A549 (cell line): ENCODE results near the gene EHF. TPM values are rescaled to one million over a fixed set of nuclear protein-coding genes. Genes with fewer than 3 reads are reported as not detected.

ENCODE experiments used
- ATAC-seq, 2 experiments: fragments of 200-7000 bp in 1 of 2; fragments of >200 bp in 1 of 2; cut with Nextera tagmentation in 1 of 2; cut with Tn5 transposase in 1 of 2; 3 replicates each; pipeline versions ENCODE4 v1.8.0 to v1.9.1; 2018 to 2020; ENCODE audit warnings: mild to moderate bottlenecking in 1 of 2, moderate library complexity in 1 of 2
- CTCF ChIA-PET: fragments of 300-600 bp; sonication (Branson Sonifier 250); formaldehyde crosslinking; extraction: SDS; loops from one replicate; lab custom pipeline; 2021; ENCODE audit warnings: antibody characterized with exemption, inconsistent platforms; lab: Yijun Ruan, JAX
- POLR2A ChIA-PET: fragments of 350-600 bp; formaldehyde crosslinking; extraction: SDS; loops from one replicate; lab custom pipeline; 2021; ENCODE audit warnings: antibody characterized with exemption, inconsistent platforms; lab: Yijun Ruan, JAX
- DNase-seq, 2 experiments: peaks; one replicate each; pipeline versions ENCODE4 v3.0.0 to v3.0.0-alpha.2; 2011 to 2016; ENCODE audit warnings: low read depth in 1 of 2, low spot score in 1 of 2
- FAIRE-seq: peaks from 2 replicates; lab custom pipeline; 2011; peaks lifted over from hg19 to GRCh38; lab: Jason Lieb, UNC
- H3K27ac ChIP-seq, 2 experiments: fragments of >200 bp; sonication (Bioruptor Twin); formaldehyde crosslinking; 3 replicates each; pipeline ENCODE4 v1.5.1; 2016 to 2017
- H3K4me1 ChIP-seq: fragments of >200 bp; sonication (Bioruptor Twin); formaldehyde crosslinking; 3 replicates; pipeline ENCODE4 v1.6.1; 2016
- H3K4me2 ChIP-seq: fragments of >200 bp; sonication (Bioruptor Twin); formaldehyde crosslinking; 3 replicates; pipeline ENCODE4 v1.6.1; 2016
- H3K4me3 ChIP-seq: fragments of >200 bp; sonication (Bioruptor Twin); formaldehyde crosslinking; 3 replicates; pipeline ENCODE4 v1.5.1; 2016
- H3K9me3 ChIP-seq: fragments of >200 bp; sonication (Bioruptor Twin); formaldehyde crosslinking; 3 replicates; pipeline ENCODE4 v1.6.1; 2016
- BHLHE40 ChIP-seq: IDR thresholded peaks from 2 replicates; pipeline ENCODE4 v1.6.1; 2012; ENCODE audit warnings: low read depth, low read length, inconsistent platforms
- CHD2 ChIP-seq: fragments of 150-350 bp; IDR thresholded peaks from 2 replicates; pipeline ENCODE4 v1.6.1; 2014; ENCODE audit warnings: low read length; ENCODE audit not compliant: partially characterized antibody
- CHD4 ChIP-seq: fragments of 200-600 bp; sonication (generic); IDR thresholded peaks from 2 replicates; pipeline ENCODE4 v1.6.1; 2016; ENCODE audit warnings: antibody characterized with exemption, mild to moderate bottlenecking, borderline replicate concordance
- EP300 ChIP-seq, 2 experiments: fragments of >200 bp; sonication (Bioruptor Twin); formaldehyde crosslinking; IDR thresholded peaks; 2 replicates in 1 of 2; 3 replicates in 1 of 2; pipeline ENCODE4 v1.6.1; 2016 to 2017
- FOSL2 ChIP-seq, 2 experiments: fragments of 450-650 bp in 1 of 2; fragments of >200 bp in 1 of 2; sonication (Bioruptor Twin) in 1 of 2; formaldehyde crosslinking; IDR thresholded peaks; 2 replicates each; pipeline versions ENCODE4 v1.5.0 to v1.6.1; 2016 to 2020; ENCODE audit warnings: mild to moderate bottlenecking in 1 of 2, moderate library complexity in 1 of 2
- GATA3 ChIP-seq: IDR thresholded peaks from 2 replicates; pipeline ENCODE4 v1.6.1; 2012; ENCODE audit warnings: borderline replicate concordance
- HDAC2 ChIP-seq: fragments of 200-600 bp; sonication (generic); IDR thresholded peaks from 2 replicates; pipeline ENCODE4 v1.6.1; 2016
- HOXA7 ChIP-seq: fragments of 250-450 bp; sonication (Bioruptor Pico); IDR thresholded peaks from 2 replicates; pipeline ENCODE4 v1.5.0; 2020; ENCODE audit warnings: mild to moderate bottlenecking, moderate library complexity
- HOXB13 ChIP-seq: fragments of 250-450 bp; sonication (Bioruptor Pico); IDR thresholded peaks from 2 replicates; pipeline ENCODE4 v1.5.0; 2020; ENCODE audit warnings: low read depth, mild to moderate bottlenecking, moderate library complexity
- HOXB5 ChIP-seq: fragments of 250-450 bp; sonication (Bioruptor Pico); IDR thresholded peaks from 2 replicates; pipeline ENCODE4 v1.5.0; 2020; ENCODE audit warnings: mild to moderate bottlenecking, moderate library complexity
- JUN ChIP-seq, 2 experiments: fragments of >200 bp; sonication (Bioruptor Twin); formaldehyde crosslinking; IDR thresholded peaks; 2 replicates in 1 of 2; 3 replicates in 1 of 2; pipeline ENCODE4 v1.6.1; 2016 to 2017
- JUNB ChIP-seq: fragments of >200 bp; sonication (Bioruptor Twin); formaldehyde crosslinking; IDR thresholded peaks from 2 replicates; pipeline ENCODE4 v1.6.1; 2016
- KDM1A ChIP-seq: fragments of 200-600 bp; sonication (generic); IDR thresholded peaks from 2 replicates; pipeline ENCODE4 v1.6.1; 2016; ENCODE audit warnings: low read depth, mild to moderate bottlenecking
- MAFK ChIP-seq: fragments of 450-650 bp; IDR thresholded peaks from 2 replicates; pipeline ENCODE4 v1.6.1; 2014; ENCODE audit not compliant: partially characterized antibody
- MAZ ChIP-seq: fragments of 150-350 bp; IDR thresholded peaks from 2 replicates; pipeline ENCODE4 v1.6.1; 2014; ENCODE audit warnings: antibody characterized with exemption, low read depth, low read length, borderline replicate concordance
- MYC ChIP-seq: IDR thresholded peaks from 2 replicates; pipeline ENCODE4 v1.6.1; 2012; ENCODE audit warnings: mild to moderate bottlenecking, inconsistent platforms, low read length, improper control_type of control experiment, borderline replicate concordance
- NFE2L2 ChIP-seq: fragments of 150-350 bp; conservative IDR thresholded peaks from 2 replicates; pipeline ENCODE4 v1.6.1; 2014; ENCODE audit warnings: low read length
- NPAS2 ChIP-seq: fragments of 250-450 bp; sonication (Bioruptor Pico); IDR thresholded peaks from 2 replicates; pipeline ENCODE4 v1.8.0; 2022; ENCODE audit warnings: mild to moderate bottlenecking, moderate library complexity, borderline replicate concordance
- NR3C1 ChIP-seq: fragments of >200 bp; sonication (Bioruptor Twin); formaldehyde crosslinking; IDR thresholded peaks from 3 replicates; pipeline ENCODE4 v1.6.1; 2017
- RAD21 ChIP-seq, 2 experiments: fragments of >200 bp in 1 of 2; sonication (Bioruptor Twin) in 1 of 2; formaldehyde crosslinking in 1 of 2; IDR thresholded peaks in 1 of 2; conservative IDR thresholded peaks in 1 of 2; 2 replicates in 1 of 2; 3 replicates in 1 of 2; pipeline ENCODE4 v1.6.1; 2012 to 2018; ENCODE audit warnings: inconsistent platforms in 1 of 2
- ZC3H11A ChIP-seq: fragments of 450-650 bp; IDR thresholded peaks from 2 replicates; pipeline ENCODE4 v1.6.1; 2014; ENCODE audit warnings: antibody characterized with exemption, mild to moderate bottlenecking
- ZFP36 ChIP-seq: fragments of 450-650 bp; IDR thresholded peaks from 2 replicates; pipeline ENCODE4 v1.6.1; 2014; ENCODE audit warnings: borderline replicate concordance; ENCODE audit not compliant: partially characterized antibody
- WGBS: methylation state at CpG from one replicate; pipeline ENCODE4 v1.1.6; 2017; ENCODE audit errors: missing lambda C conversion rate; 5-methylcytosine and 5-hydroxymethylcytosine counted together
- polyA plus RNA-seq, 4 experiments: library from polyadenylated mRNA; depleted of rRNA in 3 of 4; stranded (reverse); fragments of >200 nt; fragmentation: RNase III in 1 of 4; extraction: RNeasy Plus Mini Kit Qiagen cat#74134 plus additional on column Dnase treatment in 1 of 4; gene quantifications; 2 replicates in 3 of 4; 3 replicates in 1 of 4; pipeline ENCODE4 v1.2.3, GENCODE V29; 2011 to 2017
- TF ChIP-seq, protein P1 (sequence below): fragments of >200 bp; sonication (Bioruptor Twin); formaldehyde crosslinking; IDR thresholded peaks from 2 replicates; pipeline ENCODE4 v1.6.1; 2016
- TF ChIP-seq, protein P2 (sequence below): fragments of 450-650 bp; IDR thresholded peaks from 2 replicates; pipeline ENCODE4 v1.6.1; 2014; ENCODE audit warnings: antibody characterized with exemption
- TF ChIP-seq, protein P3 (sequence below): fragments of >200 bp; sonication (Bioruptor Twin); formaldehyde crosslinking; IDR thresholded peaks from 3 replicates; pipeline ENCODE4 v1.6.1; 2016
- TF ChIP-seq, protein P4 (sequence below): IDR thresholded peaks from 2 replicates; pipeline ENCODE4 v1.6.1; 2012

EHF gene
- polyA plus RNA-seq, 2 of the 4 experiments (the other 2 are of a cell fraction) = 5.4 to 7.8 TPM

DNA sequence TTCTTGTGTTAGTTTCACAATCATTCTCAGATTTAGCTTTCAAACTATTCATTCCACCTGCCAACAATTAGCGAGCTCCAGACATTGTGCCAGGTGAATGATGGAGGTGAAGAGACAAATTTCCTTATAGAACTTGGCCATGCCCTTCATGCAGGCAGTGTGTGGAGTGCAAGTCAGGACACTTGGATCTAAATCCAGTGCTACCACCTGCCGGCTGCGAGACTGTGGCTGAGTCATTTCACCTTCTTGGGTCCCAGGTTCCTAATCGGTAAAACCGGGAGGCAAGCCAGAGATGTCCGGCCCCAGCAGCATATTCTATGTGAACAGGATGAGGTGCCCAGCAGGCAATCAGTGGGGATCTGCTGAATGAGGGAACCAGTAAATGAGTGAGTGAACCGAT, 18.6 kb upstream of the EHF start:
- DNase-seq = no peak
- H3K4me2 ChIP-seq = peak overlapping the region; percentile 70; the same call in 2 of the 3 replicates
- POLR2A ChIA-PET = interaction anchor here (3.3 kb wide), 1 partner anchor 38 kb away, joined by 74 read pairs; no protein-coding TSS in a partner anchor
- no peak overlapping the region for H3K4me3 ChIP-seq
- ATAC-seq = no peak
- H3K27ac ChIP-seq = peak overlapping the region; percentile 98 to 99
- WGBS = 70% methylated on average over 7 of the region's 7 CpGs
- peaks cover 81% of the 10 kb centered on the region for H3K4me1 ChIP-seq
- no peak for TF ChIP-seq RAD21 (conservative IDR thresholded peaks at IDR 0.05 in 1 of 2, IDR thresholded peaks at IDR 0.05 in 1 of 2)
- no peak for TF ChIP-seq FOSL2 (IDR thresholded peaks at IDR 0.05)
- TF ChIP-seq FOSL2 (CRISPR knock-in tag; IDR thresholded peaks at IDR 0.05) = no peak
- TF ChIP-seq CHD2 = no peak
- TF ChIP-seq MAZ = no peak
- TF ChIP-seq EP300 (IDR thresholded peaks at IDR 0.05) = no peak
- TF ChIP-seq, protein P1, sequence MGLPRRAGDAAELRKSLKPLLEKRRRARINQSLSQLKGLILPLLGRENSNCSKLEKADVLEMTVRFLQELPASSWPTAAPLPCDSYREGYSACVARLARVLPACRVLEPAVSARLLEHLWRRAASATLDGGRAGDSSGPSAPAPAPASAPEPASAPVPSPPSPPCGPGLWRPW = no peak
- TF ChIP-seq NPAS2 (CRISPR knock-in tag) = no peak
- TF ChIP-seq NFE2L2 = no peak
- CTCF ChIA-PET = interaction anchor here (1.6 to 4.6 kb wide), 4 partner anchors 13 to 52 kb away, joined by 3 to 30 read pairs (median 16); no protein-coding TSS in a partner anchor
- peaks cover 9% of the 10 kb centered on the region; the same call in 2 of the 3 replicates for H3K9me3 ChIP-seq
- FAIRE-seq = no peak

DNA sequence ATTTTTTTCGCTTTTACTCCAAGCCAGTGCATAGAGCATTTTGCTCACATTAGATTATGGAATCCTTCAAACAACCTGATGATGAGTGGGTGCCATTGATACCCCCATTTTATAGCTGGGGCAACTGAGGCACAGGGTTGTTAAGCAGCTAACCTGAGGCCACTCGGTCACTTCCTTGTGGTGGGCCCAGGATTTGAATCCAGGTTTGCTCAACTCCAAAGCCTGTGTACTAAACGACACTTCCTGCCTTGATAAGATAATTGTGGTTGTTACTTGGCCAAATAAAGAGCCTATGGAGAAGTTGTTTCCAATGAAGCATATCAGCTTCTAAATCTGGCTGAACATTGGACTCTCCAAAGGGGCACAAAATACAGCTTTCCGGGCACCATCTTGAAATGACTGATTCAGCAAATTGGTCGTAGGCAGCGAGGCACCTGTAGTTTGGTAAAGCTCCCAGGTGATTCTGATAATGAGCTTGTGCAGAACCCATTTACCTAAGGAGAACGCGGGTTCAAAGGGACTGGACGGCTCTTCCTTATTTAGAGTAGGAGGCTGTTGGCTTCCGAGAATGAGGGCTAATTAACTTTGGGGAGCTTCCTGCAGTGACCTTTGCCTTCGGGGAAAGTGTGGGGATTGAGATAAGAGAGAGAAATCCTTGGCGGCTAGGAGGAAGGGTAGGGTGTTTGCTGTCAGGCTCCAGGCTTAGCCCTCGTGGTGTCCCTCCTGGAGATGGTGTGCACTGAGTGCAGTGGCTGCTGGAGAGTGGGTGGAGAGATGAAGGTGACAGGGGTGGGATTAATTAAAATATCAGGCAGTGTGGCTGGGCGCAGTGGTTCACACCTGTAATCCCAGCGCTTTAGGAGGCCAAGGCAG, 17.5 kb upstream of the EHF start:
- Histone ChIP-seq H3K9me3 (no peaks in the 10 kb centered on the region), H3K4me2 (no peak overlapping the region; the same call in 2 of the 3 replicates), H3K4me1 (peaks cover 81% of the 10 kb centered on the region), H3K27ac (peak overlapping the region; percentile 98 to 99), H3K4me3 (no peak overlapping the region)
- DNase-seq (no peak), ATAC-seq (no peak), FAIRE-seq (no peak)
- 90% methylated on average over 15 of the region's 15 CpGs for WGBS
- ChIA-PET POLR2A (interaction anchor here (3.3 kb wide), 1 partner anchor 37 kb away, joined by 74 read pairs; no protein-coding TSS in a partner anchor), CTCF (interaction anchor here (0.9 to 4.6 kb wide), 6 partner anchors 12 to 288 kb away, joined by 3 to 30 read pairs (median 5); no protein-coding TSS in a partner anchor)
- TF ChIP-seq BHLHE40 = no peak
- peak; percentile 72 for TF ChIP-seq MAFK
- TF ChIP-seq, all 56 proteins: peak for 1

DNA sequence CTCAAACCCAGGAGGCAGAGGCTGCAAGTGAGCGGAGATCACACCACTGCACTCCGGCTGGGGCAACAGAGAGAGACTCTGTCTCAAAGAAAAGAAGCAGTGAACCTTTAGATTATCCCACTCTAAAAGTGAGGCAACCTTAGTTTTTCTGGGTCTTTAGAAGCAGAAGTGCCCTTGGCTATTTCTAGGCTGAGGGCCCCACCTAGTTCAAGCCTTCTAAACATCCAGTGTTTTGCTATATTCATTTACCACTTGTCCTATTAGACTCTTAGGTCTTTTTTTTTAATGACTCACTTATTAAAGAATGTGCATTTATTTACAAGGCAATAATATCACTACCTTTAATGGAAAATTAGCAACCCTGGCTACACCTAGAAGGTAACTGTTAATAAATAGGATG, 16.7 kb upstream of the EHF start:
- H3K4me1 ChIP-seq = peaks cover 79% of the 10 kb centered on the region
- FAIRE-seq = no peak
- H3K9me3 ChIP-seq = no peaks in the 10 kb centered on the region
- DNase-seq = peak in 1 of 2 experiments; percentile 27
- H3K27ac ChIP-seq = peak overlapping the region; percentile 98 to 99
- CTCF ChIA-PET = interaction anchor here (1.2 to 4.6 kb wide), 4 partner anchors 11 to 29 kb away, joined by 3 to 30 read pairs (median 6); no protein-coding TSS in a partner anchor
- H3K4me2 ChIP-seq = peak overlapping the region; percentile 35; the same call in 2 of the 3 replicates
- no peak for ATAC-seq
- POLR2A ChIA-PET = no interaction called here
- no peak for TF ChIP-seq FOSL2 (IDR thresholded peaks at IDR 0.05)
- TF ChIP-seq FOSL2 (CRISPR knock-in tag; IDR thresholded peaks at IDR 0.05) = 0 out of 2 replicates have a peak, but pooled peaks have one; percentile 23
- TF ChIP-seq NPAS2 (CRISPR knock-in tag) = no peak
- no peak overlapping the region for H3K4me3 ChIP-seq
- 81% methylated on average over 2 of the region's 2 CpGs for WGBS

DNA sequence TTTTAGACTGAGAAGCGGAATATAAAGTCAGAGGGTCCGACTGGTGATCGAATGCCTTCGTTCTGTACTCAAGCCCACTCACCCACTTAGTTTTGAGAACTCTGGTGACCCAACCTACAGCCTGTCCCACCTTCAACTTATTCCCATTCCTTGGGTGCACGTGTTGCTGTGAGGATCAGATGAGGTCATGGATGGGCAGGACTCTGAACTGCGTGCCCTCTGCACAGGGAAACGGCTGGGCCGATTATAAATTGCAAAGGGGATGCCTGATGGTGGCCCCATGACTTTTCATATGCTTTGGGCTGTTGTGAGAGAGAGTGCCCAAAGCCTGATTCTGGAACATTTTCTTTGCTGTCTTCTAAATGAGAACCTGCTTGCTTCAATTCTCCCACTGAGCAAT, 16.0 kb upstream of the EHF start:
- ChIA-PET CTCF (no interaction called here), POLR2A (no interaction called here)
- WGBS = 68% methylated on average over 8 of the region's 8 CpGs
- FAIRE-seq (no peak), DNase-seq (no peak), ATAC-seq (no peak)
- Histone ChIP-seq H3K27ac (peak overlapping the region; percentile 98 to 99), H3K4me1 (peaks cover 79% of the 10 kb centered on the region), H3K4me3 (no peak overlapping the region), H3K9me3 (no peaks in the 10 kb centered on the region), H3K4me2 (no peak overlapping the region; the same call in 2 of the 3 replicates)
- TF ChIP-seq HOXB13 (CRISPR knock-in tag) (no peak), JUNB (no peak), EP300 (IDR thresholded peaks at IDR 0.05) (no peak), NR3C1 (no peak), KDM1A (no peak), HOXA7 (no peak), HOXB5 (no peak), HDAC2 (no peak), ZFP36 (no peak), MYC (no peak), ZC3H11A (no peak), GATA3 (no peak), CHD4 (no peak), JUN (IDR thresholded peaks at IDR 0.05) (no peak)
- TF ChIP-seq, protein P2, sequence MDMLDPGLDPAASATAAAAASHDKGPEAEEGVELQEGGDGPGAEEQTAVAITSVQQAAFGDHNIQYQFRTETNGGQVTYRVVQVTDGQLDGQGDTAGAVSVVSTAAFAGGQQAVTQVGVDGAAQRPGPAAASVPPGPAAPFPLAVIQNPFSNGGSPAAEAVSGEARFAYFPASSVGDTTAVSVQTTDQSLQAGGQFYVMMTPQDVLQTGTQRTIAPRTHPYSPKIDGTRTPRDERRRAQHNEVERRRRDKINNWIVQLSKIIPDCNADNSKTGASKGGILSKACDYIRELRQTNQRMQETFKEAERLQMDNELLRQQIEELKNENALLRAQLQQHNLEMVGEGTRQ = no peak
- TF ChIP-seq, protein P3, sequence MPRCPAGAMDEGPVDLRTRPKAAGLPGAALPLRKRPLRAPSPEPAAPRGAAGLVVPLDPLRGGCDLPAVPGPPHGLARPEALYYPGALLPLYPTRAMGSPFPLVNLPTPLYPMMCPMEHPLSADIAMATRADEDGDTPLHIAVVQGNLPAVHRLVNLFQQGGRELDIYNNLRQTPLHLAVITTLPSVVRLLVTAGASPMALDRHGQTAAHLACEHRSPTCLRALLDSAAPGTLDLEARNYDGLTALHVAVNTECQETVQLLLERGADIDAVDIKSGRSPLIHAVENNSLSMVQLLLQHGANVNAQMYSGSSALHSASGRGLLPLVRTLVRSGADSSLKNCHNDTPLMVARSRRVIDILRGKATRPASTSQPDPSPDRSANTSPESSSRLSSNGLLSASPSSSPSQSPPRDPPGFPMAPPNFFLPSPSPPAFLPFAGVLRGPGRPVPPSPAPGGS = no peak
- TF ChIP-seq, protein P4, sequence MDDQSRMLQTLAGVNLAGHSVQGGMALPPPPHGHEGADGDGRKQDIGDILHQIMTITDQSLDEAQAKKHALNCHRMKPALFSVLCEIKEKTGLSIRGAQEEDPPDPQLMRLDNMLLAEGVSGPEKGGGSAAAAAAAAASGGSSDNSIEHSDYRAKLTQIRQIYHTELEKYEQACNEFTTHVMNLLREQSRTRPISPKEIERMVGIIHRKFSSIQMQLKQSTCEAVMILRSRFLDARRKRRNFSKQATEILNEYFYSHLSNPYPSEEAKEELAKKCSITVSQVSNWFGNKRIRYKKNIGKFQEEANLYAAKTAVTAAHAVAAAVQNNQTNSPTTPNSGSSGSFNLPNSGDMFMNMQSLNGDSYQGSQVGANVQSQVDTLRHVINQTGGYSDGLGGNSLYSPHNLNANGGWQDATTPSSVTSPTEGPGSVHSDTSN = no peak
